SW 1271 (cell line): ENCODE data around the gene PRSS48.
"Not testable (repeated sequence)": the region's sequence is repeated elsewhere in the genome, so short reads cannot be mapped to it uniquely, and the experiment has no call there.

Source experiments
- DNase-seq, 2 experiments: peaks; one replicate each; lab custom pipeline; 2025; lab: John Stamatoyannopoulos, UW

Gene PRSS48

GRCh38 chr4:151316645-151317044, 39.7 kb downstream of the PRSS48 start:
- DNase-seq = no peak

- DNase-seq = no peak
Measured at GRCh38 chr4:151318307-151319006, 41.5 kb downstream of the PRSS48 start.

- no peak for DNase-seq
Measured at GRCh38 chr4:151319490-151319889, 42.5 kb downstream of the PRSS48 start.

GRCh38 chr4:151321586-151321985, 44.6 kb downstream of the PRSS48 start:
- DNase-seq = no peak

GRCh38 chr4:151322161-151322560, 45.2 kb downstream of the PRSS48 start:
- DNase-seq = not testable (repeated sequence)

- DNase-seq = no peak
Measured at GRCh38 chr4:151322570-151322969, 45.6 kb downstream of the PRSS48 start.

- no peak for DNase-seq
Measured at GRCh38 chr4:151323667-151324066, 46.7 kb downstream of the PRSS48 start.

GRCh38 chr4:151324124-151324751, 47.3 kb downstream of the PRSS48 start:
- no peak for DNase-seq

- DNase-seq = peak; percentile 26 to 35
Measured at GRCh38 chr4:151324752-151325110, 47.8 kb downstream of the PRSS48 start.

GRCh38 chr4:151325111-151325948, 48.4 kb downstream of the PRSS48 start, which contains the start of gene SH3D19:
Gene SH3D19, minus strand, starts transcription at chr4:151325605. Its CDS starts 253 bp downstream, at chr4:151325352.
- peak; percentile 39 to 71 for DNase-seq

GRCh38 chr4:151325949-151326246, 48.9 kb downstream of the PRSS48 start:
- no peak for DNase-seq

- DNase-seq = no peak
Measured at GRCh38 chr4:151329217-151330007, 52.5 kb downstream of the PRSS48 start.

- no peak for DNase-seq
Measured at GRCh38 chr4:151331276-151332042, 54.5 kb downstream of the PRSS48 start.

GRCh38 chr4:151339467-151339866, 62.5 kb downstream of the PRSS48 start:
- no peak for DNase-seq

GRCh38 chr4:151340751-151341385, 63.9 kb downstream of the PRSS48 start:
- no peak for DNase-seq
